Osteoblast (primary cell): ENCODE data around the gene TOP1. TPM values are rescaled to one million over a fixed set of nuclear protein-coding genes. Genes with fewer than 3 reads are reported as not detected.

Source experiments
- DNase-seq: peaks from one replicate; pipeline ENCODE4 v3.0.0; 2011; ENCODE audit warnings: low spot score, mixed read lengths; ENCODE audit not compliant: insufficient read length; ENCODE audit errors: missing footprints
- H2AFZ ChIP-seq: 2 replicates; pipeline ENCODE4 v1.6.0; 2011; ENCODE audit warnings: mild to moderate bottlenecking, low read length
- H3K27ac ChIP-seq: 2 replicates; pipeline ENCODE4 v1.5.1; 2011; ENCODE audit warnings: mild to moderate bottlenecking, low read depth, low read length, moderate library complexity
- H3K27me3 ChIP-seq: 2 replicates; pipeline ENCODE4 v1.6.0; 2012; ENCODE audit warnings: mild to moderate bottlenecking, control low read depth, inconsistent platforms, low read length, moderate library complexity; ENCODE audit not compliant: insufficient read depth
- H3K36me3 ChIP-seq: 2 replicates; pipeline ENCODE4 v1.5.1; 2011; ENCODE audit warnings: mild to moderate bottlenecking, low read length, control low read depth, moderate library complexity; ENCODE audit not compliant: insufficient read depth
- H3K4me1 ChIP-seq: 2 replicates; pipeline ENCODE4 v1.5.1; 2011; ENCODE audit warnings: mild to moderate bottlenecking, low read length, control low read depth, moderate library complexity; ENCODE audit not compliant: insufficient read depth
- H3K4me2 ChIP-seq: 2 replicates; pipeline ENCODE4 v1.6.0; 2011; ENCODE audit warnings: mild to moderate bottlenecking, low read length; ENCODE audit not compliant: insufficient read depth
- H3K4me3 ChIP-seq: fragments of 200-600 bp; sonication (generic); 3 replicates; pipeline ENCODE4 v1.5.1; 2012; ENCODE audit warnings: mild to moderate bottlenecking, low read length, inconsistent platforms; ENCODE audit not compliant: insufficient read depth
- H3K79me2 ChIP-seq: 2 replicates; pipeline ENCODE4 v1.6.0; 2012; ENCODE audit warnings: mild to moderate bottlenecking, low read length, control low read depth, inconsistent platforms; ENCODE audit not compliant: insufficient read depth
- H3K9me3 ChIP-seq: 2 replicates; pipeline ENCODE4 v1.5.1; 2011; ENCODE audit warnings: low read depth, low read length, control low read depth
- H4K20me1 ChIP-seq: 2 replicates; pipeline ENCODE4 v1.6.0; 2012; ENCODE audit warnings: mild to moderate bottlenecking, low read length, control low read depth; ENCODE audit not compliant: insufficient read depth
- total RNA-seq: library from RNA; depleted of rRNA; stranded (reverse); fragments of >200 nt; gene quantifications from 2 replicates; pipeline ENCODE4 v1.2.3, GENCODE V29; 2012
- TF ChIP-seq, protein P1 (sequence below): IDR thresholded peaks from 2 replicates; pipeline ENCODE4 v1.5.1; 2011; ENCODE audit warnings: mild to moderate bottlenecking, low read depth, low read length, moderate library complexity; ENCODE audit errors: extremely low read depth

TOP1 gene
- total RNA-seq, 1 donor, result 10.5 TPM

DNA sequence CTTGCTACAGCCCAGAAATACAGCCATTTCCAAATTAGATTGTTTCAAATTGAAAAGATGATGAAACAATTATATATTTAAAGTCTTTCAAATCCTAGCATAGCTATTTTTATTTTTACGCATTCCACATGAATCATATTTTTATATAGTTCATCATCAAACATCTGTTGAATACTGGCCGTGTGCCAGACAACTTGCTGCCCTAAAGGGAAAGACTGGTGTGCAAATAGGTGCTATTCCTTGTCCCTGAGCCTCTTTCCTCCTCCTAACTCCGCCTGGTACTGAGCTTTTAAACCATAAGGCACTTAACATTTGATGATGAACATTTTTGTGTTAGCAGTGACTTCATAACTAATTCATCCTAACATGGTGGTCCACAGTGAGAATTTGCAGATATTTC is 90.0 kb downstream of the TOP1 start:
- H2AFZ ChIP-seq, result no peak overlapping the region
- no peaks in the 10 kb centered on the region for H3K4me1 ChIP-seq
- TF ChIP-seq, protein P1, sequence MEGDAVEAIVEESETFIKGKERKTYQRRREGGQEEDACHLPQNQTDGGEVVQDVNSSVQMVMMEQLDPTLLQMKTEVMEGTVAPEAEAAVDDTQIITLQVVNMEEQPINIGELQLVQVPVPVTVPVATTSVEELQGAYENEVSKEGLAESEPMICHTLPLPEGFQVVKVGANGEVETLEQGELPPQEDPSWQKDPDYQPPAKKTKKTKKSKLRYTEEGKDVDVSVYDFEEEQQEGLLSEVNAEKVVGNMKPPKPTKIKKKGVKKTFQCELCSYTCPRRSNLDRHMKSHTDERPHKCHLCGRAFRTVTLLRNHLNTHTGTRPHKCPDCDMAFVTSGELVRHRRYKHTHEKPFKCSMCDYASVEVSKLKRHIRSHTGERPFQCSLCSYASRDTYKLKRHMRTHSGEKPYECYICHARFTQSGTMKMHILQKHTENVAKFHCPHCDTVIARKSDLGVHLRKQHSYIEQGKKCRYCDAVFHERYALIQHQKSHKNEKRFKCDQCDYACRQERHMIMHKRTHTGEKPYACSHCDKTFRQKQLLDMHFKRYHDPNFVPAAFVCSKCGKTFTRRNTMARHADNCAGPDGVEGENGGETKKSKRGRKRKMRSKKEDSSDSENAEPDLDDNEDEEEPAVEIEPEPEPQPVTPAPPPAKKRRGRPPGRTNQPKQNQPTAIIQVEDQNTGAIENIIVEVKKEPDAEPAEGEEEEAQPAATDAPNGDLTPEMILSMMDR, result no peak
- peaks cover 88% of the 10 kb centered on the region for H3K36me3 ChIP-seq
- no peak for DNase-seq
- H4K20me1 ChIP-seq, result no peaks in the 10 kb centered on the region
- H3K27me3 ChIP-seq, result no peaks in the 10 kb centered on the region
- no peak overlapping the region for H3K27ac ChIP-seq
- no peak overlapping the region for H3K4me2 ChIP-seq
- H3K79me2 ChIP-seq, result no peaks in the 10 kb centered on the region
- H3K9me3 ChIP-seq, result no peaks in the 10 kb centered on the region
- no peak overlapping the region for H3K4me3 ChIP-seq

DNA sequence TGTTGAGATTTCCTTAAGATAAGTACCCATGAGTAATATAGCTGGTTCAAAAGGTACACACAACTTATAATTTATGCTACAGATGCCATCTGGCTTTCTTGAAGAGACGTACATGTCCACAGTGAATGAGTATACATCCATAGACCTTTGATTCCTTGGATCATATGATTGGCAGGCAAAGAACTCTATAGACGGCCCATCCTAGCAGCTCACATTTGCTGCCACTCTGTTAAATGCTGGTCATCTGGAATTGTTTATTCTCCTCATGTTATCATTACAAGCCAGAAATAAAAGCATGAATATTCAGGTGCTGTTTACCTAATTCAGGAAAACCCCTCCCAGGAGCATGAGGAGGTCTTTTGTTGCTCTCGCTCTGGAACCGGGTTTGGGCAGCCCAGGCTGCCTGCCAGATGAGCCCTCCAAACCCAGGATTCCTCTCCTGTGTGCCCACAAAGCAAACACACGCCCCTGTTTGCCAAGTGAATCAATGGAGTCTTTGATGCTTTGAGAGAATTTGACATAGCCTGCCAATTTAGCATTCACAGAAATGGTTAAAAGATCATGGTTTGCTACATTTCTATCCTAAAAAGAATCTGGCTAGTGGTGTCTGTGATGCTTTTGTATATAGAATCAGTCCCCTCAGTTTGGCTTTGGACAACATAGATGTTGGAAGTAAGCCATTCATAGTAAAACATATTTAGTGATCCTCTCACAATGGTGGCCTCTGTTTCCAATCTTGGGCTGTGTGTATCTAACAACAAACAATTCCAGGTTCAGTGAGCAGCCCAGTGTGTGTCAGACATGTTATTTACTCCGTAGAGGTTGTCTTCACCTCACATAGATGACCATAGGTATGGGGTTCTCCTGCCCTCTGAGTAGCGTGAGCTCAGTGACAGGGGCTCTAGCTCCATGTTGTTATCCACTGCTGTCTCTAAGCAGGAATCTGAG is 91.3 kb downstream of the TOP1 start:
- Histone ChIP-seq H4K20me1 (no peaks in the 10 kb centered on the region), H3K27ac (no peak overlapping the region), H3K9me3 (no peaks in the 10 kb centered on the region), H3K79me2 (no peaks in the 10 kb centered on the region), H3K4me1 (no peaks in the 10 kb centered on the region), H2AFZ (no peak overlapping the region), H3K27me3 (no peaks in the 10 kb centered on the region), H3K36me3 (peaks cover 86% of the 10 kb centered on the region), H3K4me2 (no peak overlapping the region), H3K4me3 (no peak overlapping the region)
- TF ChIP-seq, protein P1, result no peak
- DNase-seq, result no peak

GRCh38 chr20:41121399-41121798 is 92.8 kb downstream of the TOP1 start:
- TF ChIP-seq, protein P1, result no peak
- H4K20me1 ChIP-seq, result no peaks in the 10 kb centered on the region
- H3K36me3 ChIP-seq, result peaks cover 85% of the 10 kb centered on the region
- H2AFZ ChIP-seq, result no peak overlapping the region
- H3K27me3 ChIP-seq, result no peaks in the 10 kb centered on the region
- H3K4me1 ChIP-seq, result no peaks in the 10 kb centered on the region
- DNase-seq, result no peak
- no peak overlapping the region for H3K4me3 ChIP-seq
- H3K9me3 ChIP-seq, result no peaks in the 10 kb centered on the region
- H3K27ac ChIP-seq, result no peak overlapping the region
- no peak overlapping the region for H3K4me2 ChIP-seq
- H3K79me2 ChIP-seq, result no peaks in the 10 kb centered on the region

- H3K79me2 ChIP-seq, result no peaks in the 10 kb centered on the region
- no peak overlapping the region for H3K4me2 ChIP-seq
- H3K9me3 ChIP-seq, result no peaks in the 10 kb centered on the region
- H3K4me1 ChIP-seq, result no peaks in the 10 kb centered on the region
- no peak overlapping the region for H3K4me3 ChIP-seq
- H2AFZ ChIP-seq, result no peak overlapping the region
- TF ChIP-seq, protein P1, result no peak
- H3K36me3 ChIP-seq, result peaks cover 73% of the 10 kb centered on the region
- no peaks in the 10 kb centered on the region for H3K27me3 ChIP-seq
- no peak overlapping the region for H3K27ac ChIP-seq
- no peaks in the 10 kb centered on the region for H4K20me1 ChIP-seq
- no peak for DNase-seq
These were observed 95.0 kb downstream of the TOP1 start for GRCh38 chr20:41123631-41124030.
